T-helper 2 cell treated with Interferon-gamma antibody and Interleukin-4, amounts not matched to agents 5 μg/mL and 100 μg/mL, for 36 hours (primary cell): ENCODE measurements around the gene HMMR.
"Not testable (repeated sequence)": the region's sequence is repeated elsewhere in the genome, so short reads cannot be mapped to it uniquely, and the experiment has no call there.

Source experiments
- DNase-seq: peaks from one replicate; pipeline ENCODE4 v3.0.0; 2021; ENCODE audit warnings: low spot score
- H3K27ac Mint-ChIP-seq: one replicate; pipeline ENCODE4 v1.8.0; 2021; ENCODE audit warnings: mild to moderate bottlenecking, mixed read lengths
- H3K27me3 Mint-ChIP-seq: one replicate; pipeline ENCODE4 v1.8.0; 2021; ENCODE audit warnings: low read depth, mixed read lengths
- H3K36me3 Mint-ChIP-seq: one replicate; pipeline ENCODE4 v1.8.0; 2021; ENCODE audit warnings: low read depth, mixed read lengths
- H3K4me1 Mint-ChIP-seq: one replicate; pipeline ENCODE4 v1.8.0; 2021; ENCODE audit warnings: low read depth, mixed read lengths
- H3K4me3 Mint-ChIP-seq: one replicate; pipeline ENCODE4 v1.8.0; 2022; ENCODE audit warnings: mild to moderate bottlenecking, moderate library complexity, mixed read lengths
- H3K9me3 Mint-ChIP-seq: one replicate; pipeline ENCODE4 v1.8.0; 2021; ENCODE audit warnings: mixed read lengths

Gene HMMR

GRCh38 chr5:163447191-163447590 is 13.2 kb upstream of the HMMR start:
- H3K36me3 Mint-ChIP-seq: peaks cover 72% of the 10 kb centered on the region
- no peaks in the 10 kb centered on the region for H3K27me3 Mint-ChIP-seq
- peaks cover 10% of the 10 kb centered on the region for H3K4me1 Mint-ChIP-seq
- H3K27ac Mint-ChIP-seq: no peak overlapping the region
- no peaks in the 10 kb centered on the region for H3K9me3 Mint-ChIP-seq
- DNase-seq: no peak
- H3K4me3 Mint-ChIP-seq: no peak overlapping the region

- no peaks in the 10 kb centered on the region for H3K9me3 Mint-ChIP-seq
- no peak overlapping the region for H3K4me3 Mint-ChIP-seq
- H3K36me3 Mint-ChIP-seq: peaks cover 68% of the 10 kb centered on the region
- peak overlapping the region; percentile 31 for H3K27ac Mint-ChIP-seq
- no peak for DNase-seq
- H3K4me1 Mint-ChIP-seq: peaks cover 13% of the 10 kb centered on the region
- H3K27me3 Mint-ChIP-seq: no peaks in the 10 kb centered on the region
Measured at GRCh38 chr5:163447875-163448274, 12.6 kb upstream of the HMMR start.

GRCh38 chr5:163448491-163448890 is 11.9 kb upstream of the HMMR start:
- Mint-ChIP-seq H3K27ac (no peak overlapping the region), H3K36me3 (peaks cover 69% of the 10 kb centered on the region), H3K4me1 (peaks cover 13% of the 10 kb centered on the region)

GRCh38 chr5:163451489-163451888 is 8.9 kb upstream of the HMMR start:
- Mint-ChIP-seq H3K27ac (no peak overlapping the region), H3K36me3 (peaks cover 65% of the 10 kb centered on the region), H3K9me3 (no peaks in the 10 kb centered on the region), H3K27me3 (no peaks in the 10 kb centered on the region), H3K4me1 (peaks cover 27% of the 10 kb centered on the region), H3K4me3 (no peak overlapping the region)
- DNase-seq: no peak

More at GRCh38 chr5:163448491-163448890, 11.9 kb upstream of the HMMR start:
- Mint-ChIP-seq H3K27me3 (no peaks in the 10 kb centered on the region), H3K9me3 (no peaks in the 10 kb centered on the region), H3K4me3 (no peak overlapping the region)
- DNase-seq: no peak

- Mint-ChIP-seq H3K4me3 (no peak overlapping the region), H3K9me3 (no peaks in the 10 kb centered on the region), H3K27me3 (no peaks in the 10 kb centered on the region), H3K36me3 (peaks cover 51% of the 10 kb centered on the region), H3K4me1 (peaks cover 27% of the 10 kb centered on the region), H3K27ac (no peak overlapping the region)
- no peak for DNase-seq
Measured at GRCh38 chr5:163453705-163454104, 6.7 kb upstream of the HMMR start.

GRCh38 chr5:163455406-163455805 is 5.0 kb upstream of the HMMR start:
- peak overlapping the region; percentile 35 for H3K27ac Mint-ChIP-seq
- not testable (repeated sequence) for H3K27me3 Mint-ChIP-seq, H3K9me3 Mint-ChIP-seq, DNase-seq, H3K4me3 Mint-ChIP-seq
- peaks cover 30% of the 10 kb centered on the region for H3K4me1 Mint-ChIP-seq
- peaks cover 45% of the 10 kb centered on the region for H3K36me3 Mint-ChIP-seq

GRCh38 chr5:163456029-163456589 is 4.3 kb upstream of the HMMR start:
- H3K4me1 Mint-ChIP-seq: peaks cover 31% of the 10 kb centered on the region
- H3K27me3 Mint-ChIP-seq: peaks cover 3% of the 10 kb centered on the region
- H3K27ac Mint-ChIP-seq: peak overlapping the region; percentile 35
- peaks cover 38% of the 10 kb centered on the region for H3K36me3 Mint-ChIP-seq
- H3K9me3 Mint-ChIP-seq: no peaks in the 10 kb centered on the region
- no peak for DNase-seq
- peak overlapping the region; percentile 3 for H3K4me3 Mint-ChIP-seq

GRCh38 chr5:163456840-163457239 is 3.6 kb upstream of the HMMR start:
- H3K27ac Mint-ChIP-seq: no peak overlapping the region

GRCh38 chr5:163458778-163459385 is 1.6 kb upstream of the HMMR start:
- Mint-ChIP-seq H3K36me3 (peaks cover 33% of the 10 kb centered on the region), H3K4me1 (peaks cover 44% of the 10 kb centered on the region), H3K9me3 (no peaks in the 10 kb centered on the region), H3K27me3 (peaks cover 3% of the 10 kb centered on the region), H3K27ac (peak overlapping the region; percentile 96), H3K4me3 (peak overlapping the region; percentile 85)
- no peak for DNase-seq

More at GRCh38 chr5:163456840-163457239, 3.6 kb upstream of the HMMR start:
- peaks cover 35% of the 10 kb centered on the region for H3K36me3 Mint-ChIP-seq
- peaks cover 34% of the 10 kb centered on the region for H3K4me1 Mint-ChIP-seq
- no peak for DNase-seq
- no peak overlapping the region for H3K4me3 Mint-ChIP-seq
- H3K27me3 Mint-ChIP-seq: peaks cover 3% of the 10 kb centered on the region
- H3K9me3 Mint-ChIP-seq: no peaks in the 10 kb centered on the region

GRCh38 chr5:163459462-163459818 is 992 bp upstream of the HMMR start:
- Mint-ChIP-seq H3K27ac (peak overlapping the region; percentile 96), H3K4me3 (peak overlapping the region; percentile 85), H3K27me3 (peaks cover 3% of the 10 kb centered on the region), H3K9me3 (no peaks in the 10 kb centered on the region), H3K4me1 (peaks cover 50% of the 10 kb centered on the region), H3K36me3 (peaks cover 39% of the 10 kb centered on the region)
- DNase-seq: no peak

GRCh38 chr5:163459819-163460561 is 442 bp upstream of the HMMR start, which contains the start of gene NUDCD2:
TSS of gene NUDCD2 (minus strand) at chr5:163460102. CDS start at chr5:163460050, 52 bp downstream.
- peaks cover 3% of the 10 kb centered on the region for H3K27me3 Mint-ChIP-seq
- H3K27ac Mint-ChIP-seq: peak within 1 kb of the TSS; percentile 96
- peaks cover 39% of the 10 kb centered on the region for H3K36me3 Mint-ChIP-seq
- DNase-seq: peak; percentile 93
- no peaks in the 10 kb centered on the region for H3K9me3 Mint-ChIP-seq
- peaks cover 51% of the 10 kb centered on the region for H3K4me1 Mint-ChIP-seq
- H3K4me3 Mint-ChIP-seq: peak within 1 kb of the TSS; percentile 85

- peaks cover 42% of the 10 kb centered on the region for H3K4me1 Mint-ChIP-seq
- H3K9me3 Mint-ChIP-seq: no peaks in the 10 kb centered on the region
- peaks cover 33% of the 10 kb centered on the region for H3K36me3 Mint-ChIP-seq
- peak overlapping the region; percentile 85 for H3K4me3 Mint-ChIP-seq
- peak overlapping the region; percentile 96 for H3K27ac Mint-ChIP-seq
- no peak for DNase-seq
- peaks cover 3% of the 10 kb centered on the region for H3K27me3 Mint-ChIP-seq
Measured at GRCh38 chr5:163463063-163463435, 2.6 kb downstream of the HMMR start.

- Mint-ChIP-seq H3K4me1 (peaks cover 35% of the 10 kb centered on the region), H3K36me3 (peaks cover 50% of the 10 kb centered on the region), H3K4me3 (peak overlapping the region; percentile 70), H3K27ac (peak overlapping the region; percentile 88), H3K9me3 (no peaks in the 10 kb centered on the region), H3K27me3 (no peaks in the 10 kb centered on the region)
- DNase-seq: no peak
Measured at GRCh38 chr5:163467682-163468081, 7.2 kb downstream of the HMMR start.

- Mint-ChIP-seq H3K4me3 (no peak overlapping the region), H3K36me3 (peaks cover 57% of the 10 kb centered on the region), H3K9me3 (no peaks in the 10 kb centered on the region), H3K27me3 (no peaks in the 10 kb centered on the region), H3K27ac (no peak overlapping the region), H3K4me1 (peaks cover 12% of the 10 kb centered on the region)
- no peak for DNase-seq
Measured at GRCh38 chr5:163473635-163474243, 13.3 kb downstream of the HMMR start.
